Activated CD8-positive, alpha-beta memory T cell treated with anti-CD3 and anti-CD28 coated beads for 4 hours (primary cell): Measurements from ENCODE around the gene KRT86.
"Not testable (repeated sequence)": the region's sequence is repeated elsewhere in the genome, so short reads cannot be mapped to it uniquely, and the experiment has no call there.

Experiments
- DNase-seq, 2 donors: peaks; one replicate each; pipeline ENCODE4 v3.0.0-alpha.2; 2020; ENCODE audit warnings: low read depth in 2 of 2

The KRT86 gene

GRCh38 chr12:52238916-52239646, 35.4 kb upstream of the KRT86 start:
- no peak for DNase-seq

DNA sequence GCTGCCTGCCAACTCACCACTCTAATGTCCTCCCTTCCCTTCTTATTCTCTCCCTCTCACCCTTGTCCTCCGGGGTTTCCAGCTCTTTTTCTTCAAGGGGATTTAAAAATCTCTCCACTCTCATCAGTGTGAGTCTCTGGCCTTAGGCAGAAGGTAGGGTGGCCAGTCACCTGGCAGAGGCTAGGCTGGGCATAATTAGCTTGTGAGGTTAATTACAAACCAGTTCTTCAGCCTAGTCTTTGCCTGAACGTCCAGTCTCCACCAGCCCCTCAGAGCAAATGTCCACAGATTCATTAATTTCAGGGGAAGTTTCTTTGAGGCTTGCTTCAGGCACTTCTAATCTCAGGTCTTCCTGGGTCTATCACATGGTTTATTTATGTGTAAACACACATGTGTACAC, 34.7 kb upstream of the KRT86 start:
- no peak for DNase-seq

GRCh38 chr12:52240247-52240646, 34.2 kb upstream of the KRT86 start:
- DNase-seq = not testable (repeated sequence)

GRCh38 chr12:52241205-52241842, 33.1 kb upstream of the KRT86 start:
- DNase-seq = no peak

DNA sequence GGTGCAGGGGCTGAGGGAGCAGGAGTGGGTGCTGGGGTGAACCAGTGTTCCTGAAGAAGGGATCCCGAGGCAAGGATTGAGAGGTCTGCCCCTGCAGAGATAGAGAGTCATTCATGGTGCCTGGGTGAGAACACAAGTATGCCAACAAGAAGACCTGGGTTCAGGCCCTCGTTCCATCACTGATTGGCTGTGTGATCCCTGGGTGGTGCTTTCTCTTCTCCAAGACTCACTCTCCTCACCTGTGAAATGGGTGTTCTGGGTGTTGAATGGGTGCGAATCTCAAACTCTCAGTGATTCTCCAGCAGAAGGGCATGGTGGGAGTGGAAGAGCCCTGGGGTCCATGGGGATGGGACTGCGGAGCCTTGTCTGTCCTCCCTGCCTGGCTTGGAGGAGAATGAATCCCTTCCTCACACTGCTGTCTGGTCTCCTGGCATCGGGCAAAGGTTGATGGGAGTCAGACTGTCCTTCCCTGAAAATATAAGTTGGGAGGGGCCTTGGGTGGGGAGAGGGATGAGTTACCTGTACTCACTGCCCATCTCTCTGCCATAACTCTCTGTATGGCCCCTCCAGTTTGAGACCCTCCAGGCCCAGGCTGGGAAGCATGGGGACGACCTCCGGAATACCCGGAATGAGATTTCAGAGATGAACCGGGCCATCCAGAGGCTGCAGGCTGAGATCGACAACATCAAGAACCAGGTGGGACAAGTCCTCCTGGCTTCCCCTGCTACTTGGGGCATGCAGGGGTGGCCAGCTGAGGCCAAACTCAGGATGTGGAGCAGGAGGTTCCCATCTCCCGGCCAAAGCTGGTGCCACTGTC, 31.8 kb upstream of the KRT86 start:
- DNase-seq = no peak

- no peak for DNase-seq
Measured at GRCh38 chr12:52243259-52243855, 31.1 kb upstream of the KRT86 start.

- DNase-seq = peak; percentile 6 to 51
Measured at GRCh38 chr12:52243856-52244614, 30.4 kb upstream of the KRT86 start.

DNA sequence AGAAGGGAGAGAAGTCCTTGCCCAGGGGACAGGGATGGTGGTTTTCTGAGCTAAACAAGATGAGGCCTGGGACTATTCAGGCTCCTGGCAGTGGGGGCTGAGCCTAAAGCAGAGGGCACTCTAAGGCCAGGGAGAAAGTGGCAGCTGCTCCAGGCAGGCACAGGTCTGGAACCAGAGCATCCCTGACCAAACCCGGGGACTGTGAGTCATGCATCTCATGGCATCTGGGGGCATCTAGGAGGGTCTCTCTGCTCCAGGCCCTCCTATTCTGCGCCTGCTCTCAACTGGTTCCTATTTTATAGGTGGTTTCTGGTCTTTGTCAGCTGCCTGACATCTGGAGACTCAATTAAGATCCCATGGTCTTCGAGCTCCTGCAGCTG, 29.8 kb upstream of the KRT86 start:
- no peak for DNase-seq

DNA sequence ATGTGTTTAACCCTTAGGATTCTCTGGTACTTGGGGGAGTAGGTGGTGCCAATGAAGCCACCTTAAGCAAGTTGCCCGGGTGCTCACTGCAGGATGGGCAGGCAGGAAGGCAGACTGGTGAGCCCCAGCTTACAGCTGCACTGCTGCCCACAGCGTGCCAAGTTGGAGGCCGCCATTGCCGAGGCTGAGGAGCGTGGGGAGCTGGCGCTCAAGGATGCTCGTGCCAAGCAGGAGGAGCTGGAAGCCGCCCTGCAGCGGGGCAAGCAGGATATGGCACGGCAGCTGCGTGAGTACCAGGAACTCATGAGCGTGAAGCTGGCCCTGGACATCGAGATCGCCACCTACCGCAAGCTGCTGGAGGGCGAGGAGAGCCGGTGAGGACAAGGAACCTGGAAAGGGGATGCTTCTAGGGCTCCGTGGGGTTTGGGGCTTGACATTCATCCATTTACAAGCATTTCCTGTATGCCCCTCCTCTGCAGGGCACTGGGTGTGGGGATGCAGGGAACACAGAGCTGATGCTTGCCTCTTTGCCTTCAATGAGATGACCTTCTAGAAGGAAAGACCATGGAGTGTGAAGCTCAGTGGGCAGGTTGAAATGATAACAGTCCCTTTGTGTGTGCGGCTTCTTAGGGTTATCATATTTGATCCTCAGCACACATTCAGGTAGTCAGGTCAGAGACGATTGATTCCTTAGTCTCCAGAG, 29.0 kb upstream of the KRT86 start:
- DNase-seq = no peak

- no peak for DNase-seq
Measured at GRCh38 chr12:52245962-52246569, 28.4 kb upstream of the KRT86 start.

- no peak for DNase-seq
Measured at GRCh38 chr12:52246720-52247621, 27.5 kb upstream of the KRT86 start.

DNA sequence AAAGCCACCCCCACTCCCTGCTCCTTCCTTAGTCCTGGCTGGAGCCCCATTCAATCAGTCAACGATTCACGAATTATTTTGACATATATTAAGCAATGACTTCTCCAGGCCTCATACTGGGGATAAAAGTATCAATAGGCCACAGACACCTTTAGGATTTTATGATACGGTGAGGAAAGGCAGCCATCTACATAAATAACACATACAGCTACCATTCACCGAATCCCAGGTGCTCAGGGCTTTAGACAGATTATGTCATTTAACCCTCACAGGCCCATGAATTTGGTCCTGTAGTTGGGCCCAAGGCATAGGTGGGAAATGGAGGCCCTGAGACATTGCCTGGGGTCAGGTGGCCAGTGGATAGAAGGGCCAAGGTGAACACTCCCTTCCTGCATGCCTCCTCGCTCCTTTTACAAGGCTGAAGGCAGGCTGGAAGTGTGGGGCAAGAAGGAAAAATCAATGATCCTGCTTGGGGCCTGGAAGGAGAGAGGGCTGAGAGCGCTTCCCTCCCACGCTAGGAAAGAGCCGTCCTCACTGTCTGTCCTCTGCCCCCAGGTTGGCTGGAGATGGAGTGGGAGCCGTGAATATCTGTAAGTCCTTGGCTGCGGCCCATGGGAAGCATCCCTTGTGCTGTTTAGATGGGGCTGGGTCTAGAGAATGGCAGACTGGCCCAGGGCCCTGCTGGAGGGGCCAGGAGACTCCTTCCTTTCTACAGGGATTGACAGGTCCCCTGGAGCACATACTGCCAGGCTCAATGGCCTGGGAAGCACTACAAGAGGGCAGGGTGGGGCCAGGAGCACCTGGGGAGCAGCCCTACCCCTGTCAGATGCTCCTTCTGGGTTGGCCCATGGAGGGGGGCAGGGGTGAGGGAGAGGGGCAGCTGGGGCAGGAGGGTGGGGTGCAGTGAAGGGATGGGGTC, 26.6 kb upstream of the KRT86 start:
- no peak for DNase-seq

- no peak for DNase-seq
Measured at GRCh38 chr12:52248541-52249461, 25.6 kb upstream of the KRT86 start.

DNA sequence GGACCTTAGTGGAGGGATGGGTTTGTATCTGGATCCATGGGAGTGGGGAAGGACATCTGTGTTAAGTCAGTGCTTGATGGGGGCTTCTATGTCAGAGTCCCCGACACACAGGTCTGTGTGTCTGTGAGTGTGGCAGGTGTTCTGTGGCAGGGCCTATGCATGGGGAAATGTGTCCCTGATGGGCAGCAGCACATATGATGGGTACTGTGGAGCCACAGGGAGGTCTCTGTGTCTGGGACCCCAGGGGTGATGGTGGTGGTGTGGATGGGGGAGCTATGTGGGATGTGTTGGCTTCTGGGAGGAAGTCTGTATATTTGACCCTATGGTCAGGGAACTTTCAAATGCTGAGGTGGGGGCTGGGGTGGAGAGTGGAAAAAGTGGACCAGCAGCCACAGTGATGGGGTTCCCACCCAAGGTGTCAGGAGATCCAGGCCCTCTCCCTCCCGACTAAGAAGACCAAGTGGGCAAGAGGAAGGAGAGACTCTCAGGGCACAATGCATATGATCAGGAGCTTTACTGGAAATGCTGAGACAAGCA, 24.9 kb upstream of the KRT86 start:
- DNase-seq = no peak

- no peak for DNase-seq
Measured at GRCh38 chr12:52250048-52250990, 24.1 kb upstream of the KRT86 start.
